ENCODE measurements around the gene TMEM62. TPM values are rescaled to one million over a fixed set of nuclear protein-coding genes. Genes with fewer than 3 reads are reported as not detected.

Gene TMEM62
- total and polyA plus RNA-seq, 2 of the 8 experiments (the other 6 are each of a cell fraction or from before 2014, with no cell fraction given): 2.0 to 4.0 TPM

GRCh38 chr15:43185157-43186002, 52.0 kb downstream of the TMEM62 start, which contains the start of gene CCNDBP1:
TSS of gene CCNDBP1 (plus strand) at chr15:43185403. CDS start at chr15:43185499, 96 bp downstream.
- peaks cover 0 to 2% of the 10 kb centered on the region in 2 experiments for H4K20me1 ChIP-seq (replicated peaks in 1 of 2; ENCODE audit: control insufficient read depth in 1 of 2, insufficient read depth in 2 of 2, low read length in 2 of 2)
- no peak within 1 kb of the TSS for H2BK12ac ChIP-seq (ENCODE audit: low read depth, low read length)
- H3K4me2 ChIP-seq (ENCODE audit: insufficient read depth in 1 of 2, low read depth in 2 of 2, low read length in 2 of 2): peak within 1 kb of the TSS; percentile 96 to 99
- no peaks in the 10 kb centered on the region for H3K9me3 ChIP-seq (ENCODE audit: insufficient read depth in 2 of 2, low read depth in 1 of 2, low read length in 1 of 2)
- H3K9ac ChIP-seq (replicated peaks in 1 of 4; ENCODE audit: extremely low read depth in 1 of 4, low read depth in 3 of 4, low read length in 3 of 4): peak within 1 kb of the TSS in 3 of 4 experiments; percentile 34 to 80 (median 40); a peak in 6 of 7 replicates
- H3K79me1 ChIP-seq (ENCODE audit: low read depth, low read length): no peaks in the 10 kb centered on the region
- H2BK15ac ChIP-seq (ENCODE audit: low read length): no peak within 1 kb of the TSS
- H4K5ac ChIP-seq (ENCODE audit: insufficient read length, low read depth, low read length): peak within 1 kb of the TSS; percentile 45
- no peak within 1 kb of the TSS for H4K91ac ChIP-seq (replicated peaks; ENCODE audit: insufficient read length, low read length)
- WGBS, 2 experiments (ENCODE audit: extremely low coverage in 1 of 2, insufficient coverage in 1 of 2, insufficient read length in 1 of 2, insufficient replicate concordance in 2 of 2, low coverage in 1 of 2, low lambda C conversion rate in 2 of 2, missing lambda C conversion rate in 1 of 2): 1% methylated on average over 28 of the region's 69 CpGs; no CpG with 5 or more reads in 1 of the 2 experiments
- peak within 1 kb of the TSS; percentile 40 for H3K56ac ChIP-seq (replicated peaks; ENCODE audit: insufficient read length, low read depth, low read length)
- CTCF ChIA-PET (ENCODE audit: partially characterized antibody): interaction anchor here (1.0 to 4.1 kb wide), 9 partner anchors 14 to 141 kb away, joined by 3 to 16 read pairs (median 4); no protein-coding TSS in a partner anchor
- no peak within 1 kb of the TSS for H2AK5ac ChIP-seq (ENCODE audit: low read depth, low read length)
- H3K4me1 ChIP-seq (replicated peaks in 1 of 4; ENCODE audit: control insufficient read depth in 3 of 4, insufficient read depth in 4 of 4, low read length in 3 of 4): peaks cover 4 to 8% (median 5%) of the 10 kb centered on the region in 4 experiments; a peak in 5 of 7 replicates
- POLR2A ChIA-PET (ENCODE audit: partially characterized antibody): interaction anchor here (0.7 kb wide), 1 partner anchor 36 kb away, joined by 3 read pairs; no protein-coding TSS in a partner anchor
- H2AFZ ChIP-seq (ENCODE audit: low read length): peak within 1 kb of the TSS; percentile 98
- peak within 1 kb of the TSS; percentile 94 for H3K18ac ChIP-seq (ENCODE audit: extremely low read depth, low read length)
- no peak within 1 kb of the TSS for H3K23ac ChIP-seq (ENCODE audit: insufficient read length)
- no peak within 1 kb of the TSS for H2BK120ac ChIP-seq (replicated peaks; ENCODE audit: low read depth, low read length)
- H3K36me3 ChIP-seq (ENCODE audit: control insufficient read depth in 2 of 4, insufficient read depth in 4 of 4, low read length in 3 of 4): peaks cover 0 to 5% (median 1%) of the 10 kb centered on the region in 4 experiments; a peak in 2 of 8 replicates
- H3K14ac ChIP-seq (ENCODE audit: insufficient read length): no peak within 1 kb of the TSS
- H3K79me2 ChIP-seq (ENCODE audit: control insufficient read depth in 1 of 2, insufficient read depth in 2 of 2, low read length in 2 of 2): no peaks in the 10 kb centered on the region
- peaks cover 7% of the 10 kb centered on the region for H3K23me2 ChIP-seq (ENCODE audit: low read depth, low read length)
- no peaks in the 10 kb centered on the region for H3K27me3 ChIP-seq (replicated peaks in 1 of 4; ENCODE audit: control insufficient read depth in 3 of 4, extremely low read depth in 1 of 4, insufficient read depth in 3 of 4, low read length in 3 of 4)
- peak within 1 kb of the TSS; percentile 64 to 93 (median 89) for H3K4me3 ChIP-seq (ENCODE audit: extremely low read depth in 1 of 4, insufficient read depth in 2 of 4, low read depth in 3 of 4, low read length in 4 of 4)
- H3K4ac ChIP-seq (replicated peaks; ENCODE audit: insufficient read length, low read depth, low read length): no peak within 1 kb of the TSS
- peak within 1 kb of the TSS; percentile 84; the same call in 1 of the 2 replicates for H2BK5ac ChIP-seq (ENCODE audit: low read depth, low read length)
- DNase-seq (ENCODE audit: low read depth in 1 of 2, low spot score in 2 of 2): peak; percentile 87 to 95
- FAIRE-seq: peak; percentile 13
- H3K27ac ChIP-seq (ENCODE audit: low read depth, low read length): 0 out of 2 replicates have a peak within 1 kb of the TSS, but pooled peaks have one; percentile 54
- no peak within 1 kb of the TSS for H2BK20ac ChIP-seq (ENCODE audit: low read length)
- H4K8ac ChIP-seq (ENCODE audit: extremely low read depth, insufficient read depth, low read length): no peak within 1 kb of the TSS
- TF ChIP-seq SAP30 (IDR thresholded peaks at IDR 0.05; ENCODE audit: insufficient read depth, insufficient replicate concordance, low read length) (peak; percentile 24), CBX8 (IDR thresholded peaks at IDR 0.05; ENCODE audit: borderline replicate concordance, low read depth, low read length) (no peak), BRCA1 (IDR thresholded peaks at IDR 0.05; ENCODE audit: low read depth, low read length) (no peak), CTCF (IDR thresholded peaks at IDR 0.05; ENCODE audit: control extremely low read depth in 1 of 3, insufficient read depth in 1 of 3, low read depth in 1 of 3, low read length in 3 of 3) (peak; percentile 28 to 59 (median 56); a peak in 3 of 4 replicates), CHD2 (IDR thresholded peaks at IDR 0.05; ENCODE audit: low read length) (no peak), POLR2AphosphoS5 (IDR thresholded peaks at IDR 0.05; ENCODE audit: low read depth, low read length) (peak; percentile 80), KDM1A (IDR thresholded peaks at IDR 0.05; ENCODE audit: borderline replicate concordance, low read length) (no peak), SIN3A (conservative IDR thresholded peaks at IDR 0.05 in 1 of 2, IDR thresholded peaks at IDR 0.05 in 1 of 2; ENCODE audit: low read depth in 1 of 2, low read length in 2 of 2) (peak; percentile 74 to 87; a peak in 3 of 4 replicates)
